ENCODE results near the gene POLE.

- TF ChIP-seq, protein P1, sequence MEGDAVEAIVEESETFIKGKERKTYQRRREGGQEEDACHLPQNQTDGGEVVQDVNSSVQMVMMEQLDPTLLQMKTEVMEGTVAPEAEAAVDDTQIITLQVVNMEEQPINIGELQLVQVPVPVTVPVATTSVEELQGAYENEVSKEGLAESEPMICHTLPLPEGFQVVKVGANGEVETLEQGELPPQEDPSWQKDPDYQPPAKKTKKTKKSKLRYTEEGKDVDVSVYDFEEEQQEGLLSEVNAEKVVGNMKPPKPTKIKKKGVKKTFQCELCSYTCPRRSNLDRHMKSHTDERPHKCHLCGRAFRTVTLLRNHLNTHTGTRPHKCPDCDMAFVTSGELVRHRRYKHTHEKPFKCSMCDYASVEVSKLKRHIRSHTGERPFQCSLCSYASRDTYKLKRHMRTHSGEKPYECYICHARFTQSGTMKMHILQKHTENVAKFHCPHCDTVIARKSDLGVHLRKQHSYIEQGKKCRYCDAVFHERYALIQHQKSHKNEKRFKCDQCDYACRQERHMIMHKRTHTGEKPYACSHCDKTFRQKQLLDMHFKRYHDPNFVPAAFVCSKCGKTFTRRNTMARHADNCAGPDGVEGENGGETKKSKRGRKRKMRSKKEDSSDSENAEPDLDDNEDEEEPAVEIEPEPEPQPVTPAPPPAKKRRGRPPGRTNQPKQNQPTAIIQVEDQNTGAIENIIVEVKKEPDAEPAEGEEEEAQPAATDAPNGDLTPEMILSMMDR (IDR thresholded peaks at IDR 0.05; ENCODE audit: low read depth, low read length), result no peak
- no peak for TF ChIP-seq EZH2phosphoT487 (IDR thresholded peaks at IDR 0.05; ENCODE audit: low read depth)
Measured at GRCh38 chr12:132677492-132677891, 9.7 kb downstream of the POLE start.
